ENCODE results near the gene OR5B12.

- TF ChIP-seq CTCF (IDR thresholded peaks at IDR 0.05; ENCODE audit: low read depth, low read length) (no peak), EZH2phosphoT487 (IDR thresholded peaks at IDR 0.05; ENCODE audit: low read depth) (no peak)
These were observed at the start of gene OR5B12 for GRCh38 chr11:58442136-58442535.

All from OCI-LY3 (cell line).